HG03521 (cell line): Measurements from ENCODE around the gene MID1.
"Not testable (repeated sequence)": the region's sequence is repeated elsewhere in the genome, so short reads cannot be mapped to it uniquely, and the experiment has no call there.

Experiments used
- ATAC-seq: cut with Tn5 transposase; IDR thresholded peaks from one replicate; pipeline ENCODE4 v1.9.1; 2021; ENCODE audit warnings: mild to moderate bottlenecking, moderate library complexity; ENCODE audit not compliant: unreplicated experiment

MID1 gene

GRCh38 chrX:10617186-10617998 lies 3.0 kb downstream of the MID1 start:
- no peak for ATAC-seq

GRCh38 chrX:10615931-10616774 lies 4.2 kb downstream of the MID1 start:
- peak; percentile 73 for ATAC-seq

DNA sequence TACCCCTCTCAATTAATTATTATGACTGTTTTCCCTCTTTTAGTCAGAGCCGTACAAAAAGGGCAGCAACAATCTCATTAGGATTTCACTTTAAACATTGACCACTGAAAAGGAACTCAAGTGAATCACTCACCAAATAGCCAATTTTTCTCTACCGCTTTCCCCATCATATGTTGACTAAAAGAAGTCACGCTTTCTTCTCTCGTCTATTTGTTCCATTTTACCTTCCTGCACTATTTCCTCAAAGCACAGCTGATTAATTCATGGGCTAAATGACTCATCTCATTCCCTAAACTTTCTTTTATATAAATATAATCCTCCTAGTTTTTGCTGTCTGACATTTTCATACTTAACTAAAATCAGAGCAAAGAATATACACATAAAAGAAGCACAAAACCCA lies 8.2 kb downstream of the MID1 start:
- ATAC-seq, result no peak

DNA sequence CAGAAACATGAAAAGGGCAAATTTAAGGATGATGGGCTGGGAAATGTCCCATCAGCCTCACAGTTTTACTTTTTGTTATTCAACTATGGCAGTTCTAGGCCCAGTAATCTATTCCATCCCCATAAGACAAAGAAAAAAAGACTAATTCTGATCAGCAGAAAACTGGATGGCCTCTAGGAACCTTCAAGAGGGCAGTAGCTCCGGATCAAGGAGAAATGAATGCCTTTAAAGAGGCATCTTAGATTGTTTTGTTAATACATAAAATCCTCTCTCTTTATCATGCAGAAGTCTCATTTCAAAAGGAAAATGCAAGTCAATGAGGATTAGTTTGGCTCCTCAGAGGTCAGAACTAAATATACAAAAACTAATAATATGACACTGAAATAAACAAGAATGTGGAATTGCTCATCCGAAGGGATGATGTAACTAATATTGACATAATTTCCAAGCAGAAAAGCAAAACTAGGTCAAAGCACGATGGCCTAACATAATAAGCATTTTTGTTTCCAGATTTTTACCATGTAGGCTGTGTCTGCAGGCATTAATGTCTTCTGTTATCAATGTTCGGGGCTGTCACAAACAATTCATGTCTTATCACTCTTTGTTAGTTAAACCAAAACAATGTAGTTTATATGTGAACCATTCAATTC lies 8.8 kb downstream of the MID1 start:
- no peak for ATAC-seq

DNA sequence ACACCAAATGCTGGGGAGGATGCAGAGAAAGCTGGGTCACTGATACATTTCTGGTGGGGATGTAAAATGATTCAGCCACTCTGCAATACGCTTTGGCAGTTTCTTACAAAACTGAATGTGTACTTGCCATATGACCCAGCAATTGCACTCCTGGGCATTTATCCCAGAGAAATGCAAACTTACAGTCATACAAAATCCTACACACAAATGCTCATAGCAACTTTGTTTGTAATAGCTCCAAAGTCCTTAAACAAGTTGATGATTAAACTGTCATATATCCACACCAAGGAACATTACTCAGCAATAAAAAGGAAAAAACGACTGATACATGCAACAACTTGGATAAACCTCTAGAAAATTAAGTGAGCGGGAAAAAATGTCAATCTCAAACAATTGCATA lies 12.3 kb downstream of the MID1 start:
- ATAC-seq, result no peak

DNA sequence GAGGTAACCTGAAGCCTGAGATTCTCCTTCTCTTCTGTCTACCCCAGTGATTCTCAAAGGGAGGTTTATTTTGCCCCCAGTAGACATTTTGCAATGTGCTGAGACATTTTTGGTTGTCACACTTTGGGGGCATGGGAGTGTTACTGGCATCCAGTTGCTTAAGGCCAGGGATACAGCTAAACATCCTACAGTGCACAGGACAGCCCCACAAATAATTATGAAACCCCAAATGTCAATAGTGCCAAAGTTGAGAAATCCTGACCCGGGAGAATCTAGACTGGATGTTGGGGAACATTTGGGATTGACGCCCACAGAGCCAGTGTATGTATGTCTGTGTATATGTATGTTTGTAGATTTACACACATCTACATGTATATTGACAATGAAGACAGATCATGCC lies 13.2 kb downstream of the MID1 start:
- ATAC-seq, result no peak

GRCh38 chrX:10603612-10604011 lies 16.8 kb downstream of the MID1 start:
- no peak for ATAC-seq

DNA sequence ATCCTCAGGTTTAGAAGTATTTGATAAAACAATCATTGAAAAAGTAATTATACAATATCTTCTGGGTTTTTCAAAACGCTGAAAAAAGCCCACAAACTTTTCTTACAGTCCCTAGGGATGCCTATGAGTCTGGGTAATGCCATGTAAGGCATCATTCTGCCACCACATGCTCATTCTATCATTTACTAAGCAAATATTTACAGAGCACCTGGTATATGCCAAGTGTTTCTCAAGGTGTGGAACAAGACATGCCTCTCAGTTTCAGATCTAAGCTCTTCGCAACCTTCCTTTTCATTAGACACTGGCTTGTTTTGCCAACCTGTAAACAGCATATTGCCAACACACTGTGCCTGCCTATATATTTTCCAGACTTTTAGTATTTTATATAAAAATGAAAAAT lies 17.7 kb downstream of the MID1 start:
- no peak for ATAC-seq

GRCh38 chrX:10600479-10600878 lies 19.9 kb downstream of the MID1 start:
- no peak for ATAC-seq

DNA sequence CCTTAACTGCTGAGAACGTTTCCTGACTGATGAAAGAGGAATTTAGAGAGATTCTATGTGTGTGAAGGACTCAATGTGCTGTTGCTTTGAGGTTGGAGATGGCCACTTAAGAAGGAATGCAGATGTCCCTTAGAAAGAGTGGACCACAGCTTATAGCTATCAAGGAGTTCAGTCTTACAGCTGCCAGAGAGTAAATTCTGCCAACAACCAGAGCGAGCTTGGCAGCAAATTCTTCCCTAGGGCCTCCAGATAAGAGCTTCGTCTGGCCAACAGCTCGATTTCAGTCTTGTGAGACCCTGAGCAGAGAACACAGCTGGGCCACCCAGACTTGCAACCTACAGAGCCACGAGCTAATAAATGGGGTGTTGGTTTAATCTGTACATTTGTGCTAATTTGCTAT lies 21.8 kb downstream of the MID1 start:
- no peak for ATAC-seq

DNA sequence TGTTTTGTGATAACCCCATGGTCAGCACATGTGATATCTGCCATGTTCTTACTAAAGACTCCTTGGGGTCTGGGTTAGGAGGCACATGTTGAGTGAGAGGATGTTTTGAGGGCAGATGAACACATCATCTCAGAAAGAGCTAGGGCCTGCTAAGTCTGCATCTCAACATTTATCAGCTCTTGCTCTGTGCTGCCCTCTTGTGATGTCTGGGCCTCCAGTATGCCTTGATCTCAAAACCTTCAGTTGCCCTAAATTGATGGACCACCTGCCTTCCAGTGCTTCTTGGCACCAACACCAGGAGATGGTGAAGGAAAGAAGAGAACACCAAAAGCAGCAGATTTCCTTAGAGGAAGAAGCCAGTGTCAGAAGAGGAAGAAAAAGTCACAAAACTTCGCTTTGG lies 22.5 kb downstream of the MID1 start:
- ATAC-seq, result no peak

- ATAC-seq, result no peak
These were observed 28.7 kb downstream of the MID1 start for GRCh38 chrX:10591363-10592335.

DNA sequence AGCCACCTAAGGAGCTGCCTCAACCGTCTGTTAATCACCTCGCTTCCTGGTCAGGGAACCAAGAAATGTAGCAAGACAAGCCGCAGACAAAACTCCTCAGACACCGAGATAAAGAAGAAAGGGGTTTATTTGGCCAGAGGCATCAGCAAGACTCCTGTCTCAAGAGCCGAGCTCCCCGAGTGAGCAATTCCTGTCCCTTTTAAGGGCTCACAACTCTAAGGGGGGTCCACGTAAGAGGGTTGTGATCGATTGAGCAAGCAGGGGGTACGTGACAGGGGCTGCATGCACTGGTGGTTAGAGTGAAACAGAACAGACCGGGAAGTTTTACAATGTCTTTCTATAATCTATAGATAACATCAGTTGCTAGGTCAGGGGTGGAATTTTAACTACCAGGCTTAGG lies 30.6 kb downstream of the MID1 start:
- ATAC-seq, result not testable (repeated sequence)

DNA sequence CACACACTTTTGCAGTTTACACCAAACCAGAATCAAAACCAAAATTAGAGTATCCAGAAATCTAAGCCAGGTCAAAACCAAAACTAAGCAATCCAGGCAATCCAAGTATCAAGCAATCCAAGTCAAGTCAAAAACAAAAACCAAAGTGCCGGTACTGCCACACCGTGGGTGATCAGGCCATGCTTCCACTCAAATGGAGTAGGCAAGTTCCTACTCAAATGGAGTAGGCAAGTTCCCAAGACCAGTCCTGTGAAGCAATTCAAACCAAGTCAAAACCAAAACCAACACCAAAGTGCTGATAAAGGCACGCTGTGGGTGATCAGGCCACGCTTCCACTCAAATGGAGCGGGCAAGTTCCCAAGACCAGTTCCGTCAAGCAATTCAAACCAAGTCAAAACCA lies 31.3 kb downstream of the MID1 start:
- ATAC-seq, result no peak

DNA sequence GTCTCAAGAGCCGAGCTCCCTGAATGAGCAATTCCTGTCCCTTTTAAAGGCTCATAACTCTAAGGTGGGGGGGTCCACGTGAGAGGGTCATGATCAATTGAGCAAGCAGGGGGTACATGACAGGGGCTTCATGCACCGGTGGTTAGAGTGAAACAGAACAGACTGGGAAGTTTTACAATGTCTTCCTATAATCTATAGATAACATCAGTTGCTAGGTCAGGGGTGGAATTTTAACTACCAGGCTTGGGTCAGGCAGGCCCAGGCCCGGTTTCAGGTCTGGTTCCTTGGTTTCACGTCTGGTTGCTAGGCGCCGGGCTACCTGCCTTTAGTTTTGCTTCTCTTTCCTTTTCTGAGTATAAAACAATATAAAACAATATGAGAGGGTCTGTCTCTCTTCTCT lies 35.5 kb downstream of the MID1 start:
- ATAC-seq, result not testable (repeated sequence)

- no peak for ATAC-seq
These were observed 37.4 kb downstream of the MID1 start for GRCh38 chrX:10582945-10583344.

DNA sequence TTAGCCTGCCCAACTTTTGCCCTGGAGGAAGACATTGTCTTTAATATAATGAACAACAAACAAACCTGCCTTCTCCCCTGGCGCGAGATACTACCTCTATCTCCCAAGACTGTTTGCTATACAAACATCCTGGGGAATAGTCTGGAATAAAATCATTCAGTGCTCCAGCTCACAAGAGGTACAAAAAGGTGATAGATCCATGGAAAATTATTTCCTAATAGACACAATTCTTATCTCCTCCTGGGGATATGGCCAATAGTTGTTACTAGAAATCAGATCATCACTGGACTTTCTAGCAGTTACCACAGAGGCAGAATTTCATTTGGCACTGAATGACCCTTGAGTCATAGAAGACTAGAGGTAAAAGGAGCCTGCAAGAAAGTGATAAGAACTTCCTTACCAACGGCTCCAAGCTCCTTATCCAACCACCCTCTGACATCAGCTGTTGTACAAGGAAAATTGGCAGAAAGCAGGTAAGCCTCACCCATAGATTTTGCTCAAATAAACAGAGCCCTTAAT lies 38.1 kb downstream of the MID1 start:
- ATAC-seq, result no peak

GRCh38 chrX:10579112-10580011 lies 41.0 kb downstream of the MID1 start:
- no peak for ATAC-seq

DNA sequence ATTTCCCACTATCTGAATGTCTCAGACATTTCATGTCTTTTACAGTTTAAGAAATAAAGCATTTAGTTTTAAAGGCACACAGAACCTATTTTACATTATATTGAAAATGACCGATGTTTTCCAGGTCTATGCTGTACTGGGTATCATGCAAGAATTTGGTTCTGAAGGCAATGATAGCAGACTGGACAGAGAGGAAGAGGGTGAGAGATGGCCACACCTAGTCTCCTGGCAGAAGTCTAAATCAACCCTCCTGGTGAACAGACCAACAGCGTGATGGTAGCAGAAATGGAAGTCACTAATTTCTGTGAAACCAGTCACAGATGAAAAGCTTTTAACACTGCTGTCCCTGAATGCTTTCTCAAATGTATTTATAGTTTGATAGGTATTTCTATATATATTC lies 41.9 kb downstream of the MID1 start:
- no peak for ATAC-seq
